Osteoblast (primary cell): ENCODE data around the gene GIT1. TPM values are rescaled to one million over a fixed set of nuclear protein-coding genes. Genes with fewer than 3 reads are reported as not detected.

Source experiments
- DNase-seq: peaks from one replicate; pipeline ENCODE4 v3.0.0; 2011; ENCODE audit warnings: low spot score, mixed read lengths; ENCODE audit not compliant: insufficient read length; ENCODE audit errors: missing footprints
- H2AFZ ChIP-seq: 2 replicates; pipeline ENCODE4 v1.6.0; 2011; ENCODE audit warnings: mild to moderate bottlenecking, low read length
- H3K27ac ChIP-seq: 2 replicates; pipeline ENCODE4 v1.5.1; 2011; ENCODE audit warnings: mild to moderate bottlenecking, low read depth, low read length, moderate library complexity
- H3K27me3 ChIP-seq: 2 replicates; pipeline ENCODE4 v1.6.0; 2012; ENCODE audit warnings: mild to moderate bottlenecking, control low read depth, inconsistent platforms, low read length, moderate library complexity; ENCODE audit not compliant: insufficient read depth
- H3K36me3 ChIP-seq: 2 replicates; pipeline ENCODE4 v1.5.1; 2011; ENCODE audit warnings: mild to moderate bottlenecking, low read length, control low read depth, moderate library complexity; ENCODE audit not compliant: insufficient read depth
- H3K4me1 ChIP-seq: 2 replicates; pipeline ENCODE4 v1.5.1; 2011; ENCODE audit warnings: mild to moderate bottlenecking, low read length, control low read depth, moderate library complexity; ENCODE audit not compliant: insufficient read depth
- H3K4me2 ChIP-seq: 2 replicates; pipeline ENCODE4 v1.6.0; 2011; ENCODE audit warnings: mild to moderate bottlenecking, low read length; ENCODE audit not compliant: insufficient read depth
- H3K4me3 ChIP-seq: fragments of 200-600 bp; sonication (generic); 3 replicates; pipeline ENCODE4 v1.5.1; 2012; ENCODE audit warnings: mild to moderate bottlenecking, low read length, inconsistent platforms; ENCODE audit not compliant: insufficient read depth
- H3K79me2 ChIP-seq: 2 replicates; pipeline ENCODE4 v1.6.0; 2012; ENCODE audit warnings: mild to moderate bottlenecking, low read length, control low read depth, inconsistent platforms; ENCODE audit not compliant: insufficient read depth
- H3K9me3 ChIP-seq: 2 replicates; pipeline ENCODE4 v1.5.1; 2011; ENCODE audit warnings: low read depth, low read length, control low read depth
- H4K20me1 ChIP-seq: 2 replicates; pipeline ENCODE4 v1.6.0; 2012; ENCODE audit warnings: mild to moderate bottlenecking, low read length, control low read depth; ENCODE audit not compliant: insufficient read depth
- CTCF ChIP-seq: IDR thresholded peaks from 2 replicates; pipeline ENCODE4 v1.5.1; 2011; ENCODE audit warnings: mild to moderate bottlenecking, low read depth, low read length, moderate library complexity; ENCODE audit errors: extremely low read depth
- total RNA-seq: library from RNA; depleted of rRNA; stranded (reverse); fragments of >200 nt; gene quantifications from 2 replicates; pipeline ENCODE4 v1.2.3, GENCODE V29; 2012

GIT1 gene
- total RNA-seq, 1 donor, result 34.4 TPM

- Histone ChIP-seq H3K4me2 (peak overlapping the region; percentile 77), H3K9me3 (no peaks in the 10 kb centered on the region), H3K4me3 (peak overlapping the region; percentile 72), H3K27ac (no peak overlapping the region), H3K27me3 (no peaks in the 10 kb centered on the region), H4K20me1 (peaks cover 5% of the 10 kb centered on the region), H3K79me2 (peaks cover 2% of the 10 kb centered on the region), H3K36me3 (peaks cover 10% of the 10 kb centered on the region), H2AFZ (peak overlapping the region; percentile 78), H3K4me1 (peaks cover 17% of the 10 kb centered on the region)
- peak; percentile 89 for DNase-seq
- peak; percentile 7 for TF ChIP-seq CTCF
Measured at GRCh38 chr17:29565643-29566472, 23.6 kb downstream of the GIT1 start.

- no peaks in the 10 kb centered on the region for H3K27me3 ChIP-seq
- H3K4me1 ChIP-seq, result peaks cover 9% of the 10 kb centered on the region
- no peaks in the 10 kb centered on the region for H3K9me3 ChIP-seq
- no peak overlapping the region for H3K4me3 ChIP-seq
- H4K20me1 ChIP-seq, result peaks cover 5% of the 10 kb centered on the region
- H3K4me2 ChIP-seq, result no peak overlapping the region
- peaks cover 5% of the 10 kb centered on the region for H3K36me3 ChIP-seq
- no peaks in the 10 kb centered on the region for H3K79me2 ChIP-seq
- DNase-seq, result no peak
- no peak overlapping the region for H3K27ac ChIP-seq
- TF ChIP-seq CTCF, result no peak
- no peak overlapping the region for H2AFZ ChIP-seq
Measured at GRCh38 chr17:29563816-29564215, 25.6 kb downstream of the GIT1 start.

DNA sequence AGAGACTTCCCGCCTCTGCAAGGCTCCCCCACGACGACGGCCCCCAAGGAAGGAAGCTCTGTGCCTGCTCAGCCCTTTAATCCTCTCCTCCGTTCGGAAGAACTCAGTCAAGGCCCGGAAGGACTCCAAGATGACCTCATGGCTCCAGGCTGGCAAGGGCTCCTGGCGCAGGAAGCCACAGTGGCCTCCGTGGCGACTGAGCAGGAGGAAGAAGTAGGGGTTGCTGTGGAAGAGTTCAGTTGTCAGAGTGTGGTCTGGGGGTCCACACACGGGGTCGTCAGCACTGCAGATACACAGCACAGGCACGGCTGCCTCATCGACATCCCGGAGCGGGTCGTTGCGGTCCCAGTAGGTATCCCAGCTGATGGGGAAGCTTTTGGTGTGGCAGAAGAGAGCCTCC is 26.8 kb downstream of the GIT1 start:
- peaks cover 5% of the 10 kb centered on the region for H3K36me3 ChIP-seq
- H3K27ac ChIP-seq, result no peak overlapping the region
- no peak overlapping the region for H3K4me3 ChIP-seq
- DNase-seq, result peak; percentile 19
- no peaks in the 10 kb centered on the region for H3K27me3 ChIP-seq
- H3K79me2 ChIP-seq, result no peaks in the 10 kb centered on the region
- no peak for TF ChIP-seq CTCF
- H4K20me1 ChIP-seq, result peaks cover 5% of the 10 kb centered on the region
- H2AFZ ChIP-seq, result no peak overlapping the region
- H3K9me3 ChIP-seq, result no peaks in the 10 kb centered on the region
- H3K4me2 ChIP-seq, result no peak overlapping the region
- H3K4me1 ChIP-seq, result peaks cover 8% of the 10 kb centered on the region
